Measurements from ENCODE around the gene HACD4.

Gene HACD4

GRCh38 chr9:21016701-21017491 is 14.5 kb downstream of the HACD4 start:
- WGBS, 2 experiments (ENCODE audit: insufficient coverage in 2 of 2): 63 to 100% methylated on average over 1 to 2 of the region's 2 CpGs
- Histone ChIP-seq H3K4me1 (ENCODE audit: control insufficient read depth, insufficient read depth, low read length, poor library complexity, severe bottlenecking) (no peaks in the 10 kb centered on the region), H3K36me3 (ENCODE audit: control insufficient read depth, insufficient read depth, low read length) (no peaks in the 10 kb centered on the region), H3K9me3 (ENCODE audit: control insufficient read depth, low read length) (no peaks in the 10 kb centered on the region), H3K4me3 (ENCODE audit: extremely low read depth, insufficient read depth, low read length, poor library complexity, severe bottlenecking) (no peak overlapping the region), H3K27ac (ENCODE audit: low read depth, low read length, severe bottlenecking) (no peak overlapping the region)

GRCh38 chr9:21015995-21016394 is 15.4 kb downstream of the HACD4 start:
- no peaks in the 10 kb centered on the region for H3K9me3 ChIP-seq (ENCODE audit: control insufficient read depth, low read length)
- H3K4me3 ChIP-seq (ENCODE audit: extremely low read depth, insufficient read depth, low read length, poor library complexity, severe bottlenecking): no peak overlapping the region
- H3K4me1 ChIP-seq (ENCODE audit: control insufficient read depth, insufficient read depth, low read length, poor library complexity, severe bottlenecking): no peaks in the 10 kb centered on the region
- no peaks in the 10 kb centered on the region for H3K36me3 ChIP-seq (ENCODE audit: control insufficient read depth, insufficient read depth, low read length)
- no peak overlapping the region for H3K27ac ChIP-seq (ENCODE audit: low read depth, low read length, severe bottlenecking)

GRCh38 chr9:21015129-21015815 is 16.2 kb downstream of the HACD4 start:
- Histone ChIP-seq H3K36me3 (ENCODE audit: control insufficient read depth, insufficient read depth, low read length) (no peaks in the 10 kb centered on the region), H3K4me3 (ENCODE audit: extremely low read depth, insufficient read depth, low read length, poor library complexity, severe bottlenecking) (no peak overlapping the region), H3K4me1 (ENCODE audit: control insufficient read depth, insufficient read depth, low read length, poor library complexity, severe bottlenecking) (no peaks in the 10 kb centered on the region), H3K27ac (ENCODE audit: low read depth, low read length, severe bottlenecking) (no peak overlapping the region), H3K9me3 (ENCODE audit: control insufficient read depth, low read length) (no peaks in the 10 kb centered on the region)
- WGBS, 2 experiments (ENCODE audit: insufficient coverage in 2 of 2): 91 to 100% methylated on average over 1 to 4 of the region's 5 CpGs

DNA sequence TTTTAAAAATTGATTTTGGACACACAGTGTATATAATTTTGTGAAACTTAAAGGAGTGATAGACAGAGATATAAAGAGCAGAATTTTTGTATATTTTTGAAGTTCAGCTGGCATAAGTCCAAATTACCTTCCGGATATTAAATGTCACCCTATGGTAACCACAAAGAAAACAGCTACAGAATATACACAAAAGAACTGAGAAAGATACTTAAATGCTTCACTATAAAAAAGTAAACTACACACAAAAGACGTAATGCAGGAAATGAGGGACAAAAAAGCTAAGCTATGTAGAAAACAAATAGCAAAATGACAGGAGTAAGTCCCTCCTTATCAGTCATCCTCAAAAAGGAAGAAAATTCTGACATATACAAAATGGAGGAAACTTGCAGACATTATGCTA is 29.4 kb downstream of the HACD4 start:
- no peak overlapping the region for H3K4me3 ChIP-seq (ENCODE audit: extremely low read depth, insufficient read depth, low read length, poor library complexity, severe bottlenecking)
- 83% methylated on average over 1 of the region's 2 CpGs; no CpG with 5 or more reads in 1 of the 2 experiments for WGBS, 2 experiments (ENCODE audit: insufficient coverage in 2 of 2)

GRCh38 chr9:21001581-21001980 is 29.9 kb downstream of the HACD4 start:
- no CpG with 5 or more reads among the region's 1 CpG for WGBS, 2 experiments (ENCODE audit: insufficient coverage in 2 of 2)
- Histone ChIP-seq H3K4me1 (ENCODE audit: control insufficient read depth, insufficient read depth, low read length, poor library complexity, severe bottlenecking) (no peaks in the 10 kb centered on the region), H3K9me3 (ENCODE audit: control insufficient read depth, low read length) (no peaks in the 10 kb centered on the region), H3K4me3 (ENCODE audit: extremely low read depth, insufficient read depth, low read length, poor library complexity, severe bottlenecking) (no peak overlapping the region), H3K27ac (ENCODE audit: low read depth, low read length, severe bottlenecking) (no peak overlapping the region), H3K36me3 (ENCODE audit: control insufficient read depth, insufficient read depth, low read length) (peaks cover 11% of the 10 kb centered on the region)

More for the DNA sequence above, 29.4 kb downstream of the HACD4 start:
- no peaks in the 10 kb centered on the region for H3K4me1 ChIP-seq (ENCODE audit: control insufficient read depth, insufficient read depth, low read length, poor library complexity, severe bottlenecking)
- H3K9me3 ChIP-seq (ENCODE audit: control insufficient read depth, low read length): no peaks in the 10 kb centered on the region
- H3K36me3 ChIP-seq (ENCODE audit: control insufficient read depth, insufficient read depth, low read length): peaks cover 6% of the 10 kb centered on the region
- H3K27ac ChIP-seq (ENCODE audit: low read depth, low read length, severe bottlenecking): no peak overlapping the region

DNA sequence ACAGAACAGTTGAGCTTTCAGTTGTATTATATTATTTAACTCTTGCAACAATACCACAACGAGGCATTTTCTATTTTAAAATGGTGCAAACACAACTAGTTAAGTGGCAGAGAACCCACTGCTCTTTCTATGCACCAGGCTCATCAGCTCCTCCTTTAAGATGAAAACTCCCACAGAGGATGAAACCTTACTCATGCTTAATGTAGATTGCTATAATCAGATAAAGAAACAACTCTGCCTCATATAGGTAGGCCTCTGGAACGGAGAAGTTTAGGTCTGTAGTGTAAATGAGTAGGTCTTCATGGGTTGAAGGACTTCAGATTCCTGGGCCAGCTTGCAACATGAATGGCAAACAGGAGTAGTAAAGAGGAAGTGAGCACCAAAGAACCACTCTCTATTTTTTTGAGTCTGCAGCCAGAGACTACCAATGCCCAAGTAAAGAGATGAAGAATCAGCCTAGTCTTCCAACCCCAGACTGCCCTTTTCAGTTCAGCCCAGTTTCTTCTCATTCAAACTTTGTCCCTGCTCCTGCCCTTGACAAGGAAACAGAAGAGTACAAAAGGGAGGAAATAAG is 33.9 kb downstream of the HACD4 start:
- 80 to 100% methylated on average over 1 of the region's 2 CpGs for whole genome bisulfite sequencing, 2 experiments (ENCODE audit: insufficient coverage in 2 of 2)
- Histone ChIP-seq H3K4me1 (ENCODE audit: control insufficient read depth, insufficient read depth, low read length, poor library complexity, severe bottlenecking) (no peaks in the 10 kb centered on the region), H3K36me3 (ENCODE audit: control insufficient read depth, insufficient read depth, low read length) (peaks cover 40% of the 10 kb centered on the region), H3K4me3 (ENCODE audit: extremely low read depth, insufficient read depth, low read length, poor library complexity, severe bottlenecking) (no peak overlapping the region), H3K9me3 (ENCODE audit: control insufficient read depth, low read length) (no peaks in the 10 kb centered on the region), H3K27ac (ENCODE audit: low read depth, low read length, severe bottlenecking) (no peak overlapping the region)

DNA sequence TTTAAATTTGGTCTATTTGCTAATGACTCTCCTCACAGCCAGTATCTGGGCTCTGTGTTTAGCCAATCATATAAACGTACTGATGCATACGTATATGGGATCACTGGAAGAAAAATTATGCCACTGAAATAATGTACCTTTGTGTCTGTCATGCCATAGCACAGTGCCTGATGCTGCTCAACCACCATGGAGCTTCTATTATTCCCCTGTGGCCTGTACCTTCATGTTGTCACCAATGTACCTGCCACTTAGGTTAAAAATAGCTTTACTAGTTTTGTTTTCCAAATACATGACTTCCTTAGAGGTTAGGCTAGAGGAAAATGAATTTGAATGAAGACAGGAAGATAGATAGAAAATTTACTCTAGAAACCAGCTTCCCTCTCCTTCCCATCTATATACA is 34.6 kb downstream of the HACD4 start:
- Histone ChIP-seq H3K4me3 (ENCODE audit: extremely low read depth, insufficient read depth, low read length, poor library complexity, severe bottlenecking) (no peak overlapping the region), H3K27ac (ENCODE audit: low read depth, low read length, severe bottlenecking) (no peak overlapping the region), H3K4me1 (ENCODE audit: control insufficient read depth, insufficient read depth, low read length, poor library complexity, severe bottlenecking) (no peaks in the 10 kb centered on the region), H3K9me3 (ENCODE audit: control insufficient read depth, low read length) (no peaks in the 10 kb centered on the region), H3K36me3 (ENCODE audit: control insufficient read depth, insufficient read depth, low read length) (peaks cover 46% of the 10 kb centered on the region)
- WGBS, 2 experiments (ENCODE audit: insufficient coverage in 2 of 2): 100% methylated on average over 2 of the region's 2 CpGs; no CpG with 5 or more reads in 1 of the 2 experiments

GRCh38 chr9:20995616-20996015 is 35.8 kb downstream of the HACD4 start:
- Histone ChIP-seq H3K27ac (ENCODE audit: low read depth, low read length, severe bottlenecking) (no peak overlapping the region), H3K4me1 (ENCODE audit: control insufficient read depth, insufficient read depth, low read length, poor library complexity, severe bottlenecking) (no peaks in the 10 kb centered on the region), H3K9me3 (ENCODE audit: control insufficient read depth, low read length) (no peaks in the 10 kb centered on the region), H3K36me3 (ENCODE audit: control insufficient read depth, insufficient read depth, low read length) (peaks cover 55% of the 10 kb centered on the region), H3K4me3 (ENCODE audit: extremely low read depth, insufficient read depth, low read length, poor library complexity, severe bottlenecking) (no peak overlapping the region)
- 100% methylated on average over 1 of the region's 2 CpGs; no CpG with 5 or more reads in 1 of the 2 experiments for WGBS, 2 experiments (ENCODE audit: insufficient coverage in 2 of 2)

GRCh38 chr9:20994486-20994885 is 37.0 kb downstream of the HACD4 start:
- H3K36me3 ChIP-seq (ENCODE audit: control insufficient read depth, insufficient read depth, low read length): peaks cover 60% of the 10 kb centered on the region

DNA sequence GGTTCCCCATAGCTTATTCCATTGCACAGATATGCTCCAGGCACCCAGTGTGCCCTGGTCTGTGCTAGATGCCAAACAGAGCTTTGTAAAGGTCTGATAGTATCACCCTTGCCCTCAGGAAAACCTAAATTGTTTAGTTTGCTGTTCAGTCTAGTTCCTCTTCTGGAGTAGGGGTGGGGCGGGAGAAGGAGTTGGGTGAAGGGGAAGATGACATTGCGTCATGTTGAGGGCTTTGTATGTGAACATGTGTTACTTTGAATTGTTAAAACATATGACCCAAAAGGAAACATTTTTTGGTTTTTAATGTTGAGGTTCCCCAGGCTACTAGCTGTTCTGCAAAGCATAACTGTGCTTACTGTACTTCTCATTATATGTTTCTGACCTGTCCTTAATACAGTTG is 40.6 kb downstream of the HACD4 start:
- Histone ChIP-seq H3K4me1 (ENCODE audit: control insufficient read depth, insufficient read depth, low read length, poor library complexity, severe bottlenecking) (no peaks in the 10 kb centered on the region), H3K27ac (ENCODE audit: low read depth, low read length, severe bottlenecking) (no peak overlapping the region), H3K36me3 (ENCODE audit: control insufficient read depth, insufficient read depth, low read length) (peaks cover 68% of the 10 kb centered on the region), H3K4me3 (ENCODE audit: extremely low read depth, insufficient read depth, low read length, poor library complexity, severe bottlenecking) (no peak overlapping the region), H3K9me3 (ENCODE audit: control insufficient read depth, low read length) (no peaks in the 10 kb centered on the region)
- WGBS, 2 experiments (ENCODE audit: insufficient coverage in 2 of 2): 80 to 93% methylated on average over 1 to 2 of the region's 2 CpGs

More at GRCh38 chr9:20994486-20994885, 37.0 kb downstream of the HACD4 start:
- no peaks in the 10 kb centered on the region for H3K4me1 ChIP-seq (ENCODE audit: control insufficient read depth, insufficient read depth, low read length, poor library complexity, severe bottlenecking)
- no peaks in the 10 kb centered on the region for H3K9me3 ChIP-seq (ENCODE audit: control insufficient read depth, low read length)
- 100% methylated on average over 1 of the region's 3 CpGs; no CpG with 5 or more reads in 1 of the 2 experiments for WGBS, 2 experiments (ENCODE audit: insufficient coverage in 2 of 2)
- no peak overlapping the region for H3K4me3 ChIP-seq (ENCODE audit: extremely low read depth, insufficient read depth, low read length, poor library complexity, severe bottlenecking)
- H3K27ac ChIP-seq (ENCODE audit: low read depth, low read length, severe bottlenecking): no peak overlapping the region
